BJ (cell line): Measurements from ENCODE around the gene ATXN1. TPM values are rescaled to one million over a fixed set of nuclear protein-coding genes. Genes with fewer than 3 reads are reported as not detected.

Source experiments
- CTCF ChIA-PET: fragments of 350-600 bp; formaldehyde crosslinking; extraction: SDS; loops from one replicate; lab custom pipeline; 2021; ENCODE audit warnings: antibody characterized with exemption, inconsistent platforms; lab: Yijun Ruan, JAX
- POLR2A ChIA-PET: fragments of 300-600 bp; sonication (Branson Sonifier 250); formaldehyde crosslinking; extraction: SDS; loops from one replicate; lab custom pipeline; 2021; ENCODE audit warnings: antibody characterized with exemption; lab: Charles Lee
- DNase-seq: peaks from one replicate; pipeline ENCODE4 v3.0.0-alpha.2; 2011; ENCODE audit warnings: low read depth
- H3K27me3 ChIP-seq: 2 replicates; pipeline ENCODE4 v1.6.0; 2011; ENCODE audit warnings: low read length; ENCODE audit not compliant: control insufficient read depth, insufficient read depth
- H3K36me3 ChIP-seq: 2 replicates; pipeline ENCODE4 v1.5.1; 2011; ENCODE audit warnings: low read length; ENCODE audit not compliant: control insufficient read depth, insufficient read depth
- H3K4me3 ChIP-seq: 2 replicates; pipeline ENCODE4 v1.5.1; 2011; ENCODE audit warnings: low read depth, mild to moderate bottlenecking, control low read depth, low read length
- CTCF ChIP-seq: IDR thresholded peaks from 2 replicates; pipeline ENCODE4 v1.5.1; 2011; ENCODE audit warnings: low read depth, mild to moderate bottlenecking, control low read depth, inconsistent platforms, low read length, moderate library complexity; ENCODE audit not compliant: insufficient read depth
- polyA plus RNA-seq: library from polyadenylated mRNA; depleted of rRNA; stranded (reverse); fragments of >200 nt; gene quantifications from 2 replicates; pipeline ENCODE4 v1.2.3, GENCODE V29; 2011

Gene ATXN1
- polyA plus RNA-seq, 1 experiment: 60.2 TPM

GRCh38 chr6:16355699-16356446 is 405.4 kb downstream of the ATXN1 start:
- no peak overlapping the region for H3K4me3 ChIP-seq
- no peaks in the 10 kb centered on the region for H3K27me3 ChIP-seq
- ChIA-PET CTCF (interaction anchor here (0.7 kb wide), 1 partner anchor 19 kb away, joined by 3 read pairs; no protein-coding TSS in a partner anchor), POLR2A (no interaction called here)
- TF ChIP-seq CTCF: no peak
- no peak for DNase-seq
- no peaks in the 10 kb centered on the region for H3K36me3 ChIP-seq

- CTCF ChIA-PET: no interaction called here
- POLR2A ChIA-PET: no interaction called here
- no peaks in the 10 kb centered on the region for H3K27me3 ChIP-seq
Measured at GRCh38 chr6:16355238-16355637, 406.0 kb downstream of the ATXN1 start.

GRCh38 chr6:16354692-16355091 is 406.6 kb downstream of the ATXN1 start:
- DNase-seq: no peak
- Histone ChIP-seq H3K36me3 (no peaks in the 10 kb centered on the region), H3K4me3 (no peak overlapping the region), H3K27me3 (no peaks in the 10 kb centered on the region)
- ChIA-PET CTCF (no interaction called here), POLR2A (no interaction called here)
- TF ChIP-seq CTCF: no peak

More at GRCh38 chr6:16355238-16355637, 406.0 kb downstream of the ATXN1 start:
- Histone ChIP-seq H3K4me3 (no peak overlapping the region), H3K36me3 (no peaks in the 10 kb centered on the region)
- DNase-seq: no peak
- TF ChIP-seq CTCF: no peak

- Histone ChIP-seq H3K27me3 (no peaks in the 10 kb centered on the region), H3K36me3 (no peaks in the 10 kb centered on the region), H3K4me3 (no peak overlapping the region)
- ChIA-PET CTCF (interaction anchor here (0.8 to 1.8 kb wide), 4 partner anchors 11 to 21 kb away, joined by 3 to 5 read pairs (median 4); no protein-coding TSS in a partner anchor), POLR2A (interaction anchor here (0.7 kb wide), 1 partner anchor 16 kb away, joined by 3 read pairs; no protein-coding TSS in a partner anchor)
- no peak for TF ChIP-seq CTCF
- DNase-seq: no peak
Measured at GRCh38 chr6:16352821-16353438, 408.3 kb downstream of the ATXN1 start.

GRCh38 chr6:16352258-16352635 is 409.0 kb downstream of the ATXN1 start:
- DNase-seq: peak; percentile 29
- POLR2A ChIA-PET: no interaction called here
- Histone ChIP-seq H3K36me3 (no peaks in the 10 kb centered on the region), H3K27me3 (no peaks in the 10 kb centered on the region), H3K4me3 (no peak overlapping the region)
- TF ChIP-seq CTCF: no peak
- CTCF ChIA-PET: interaction anchor here (0.7 to 1.8 kb wide), 4 partner anchors 13 to 97 kb away, joined by 3 to 5 read pairs (median 4); no protein-coding TSS in a partner anchor
